KOPT-K1 (cell line): ENCODE data around the gene PPP1R36.
"Not testable (repeated sequence)": the region's sequence is repeated elsewhere in the genome, so short reads cannot be mapped to it uniquely, and the experiment has no call there.

Experiments
- H3K27ac ChIP-seq: fragments of 200-600 bp; sonication (generic); 2 replicates; pipeline ENCODE4 v1.5.1; 2016; ENCODE audit warnings: antibody characterized with exemption, mild to moderate bottlenecking, low read depth, low read length; ENCODE audit not compliant: poor library complexity, severe bottlenecking
- H3K36me3 ChIP-seq: fragments of 200-600 bp; sonication (generic); 2 replicates; pipeline ENCODE4 v1.5.1; 2017; ENCODE audit warnings: antibody characterized with exemption, mild to moderate bottlenecking, low read length, moderate library complexity; ENCODE audit not compliant: insufficient read depth
- H3K9me3 ChIP-seq: fragments of 200-600 bp; sonication (generic); 2 replicates; pipeline ENCODE4 v1.5.1; 2017; ENCODE audit warnings: antibody characterized with exemption, low read length, mild to moderate bottlenecking; ENCODE audit not compliant: insufficient read depth, poor library complexity, severe bottlenecking

The PPP1R36 gene

DNA sequence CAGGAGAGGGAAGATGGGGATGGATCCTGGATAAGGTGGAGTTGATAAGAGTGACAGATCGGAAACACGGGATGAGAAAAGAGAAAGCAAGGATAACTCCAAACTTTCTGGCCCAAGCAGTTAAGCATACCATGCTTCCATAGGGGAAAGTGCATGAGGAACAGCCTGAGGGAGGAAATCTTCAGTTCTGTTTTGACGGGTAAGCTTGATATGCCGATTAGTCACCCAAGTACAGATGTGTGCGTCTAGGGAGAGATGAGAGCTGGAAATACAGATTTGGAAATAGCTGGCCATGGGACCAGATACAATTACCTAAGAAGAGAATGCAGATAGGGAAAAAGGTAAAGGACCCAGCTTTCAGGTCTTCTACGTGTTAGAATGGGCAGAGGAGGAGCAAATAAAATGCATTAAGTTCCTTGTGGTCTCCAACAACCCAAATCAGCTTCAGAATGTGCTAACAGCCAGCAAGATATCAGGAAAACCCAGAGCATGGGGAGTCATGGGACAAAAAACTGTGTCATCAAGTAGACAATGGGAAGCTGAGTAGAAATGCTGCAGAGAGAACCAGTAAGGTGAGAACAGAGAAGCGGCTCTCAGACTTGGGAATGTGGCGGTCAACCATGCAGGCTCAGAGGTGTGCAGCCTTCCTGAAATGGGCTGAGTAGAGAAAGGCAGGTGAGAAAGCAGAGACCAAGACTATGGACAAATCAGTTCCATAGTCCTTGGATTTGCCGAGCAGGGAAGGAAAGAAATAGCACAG lies 56.3 kb downstream of the PPP1R36 start:
- H3K9me3 ChIP-seq, result no peaks in the 10 kb centered on the region
- H3K36me3 ChIP-seq, result no peaks in the 10 kb centered on the region
- H3K27ac ChIP-seq, result no peak overlapping the region

DNA sequence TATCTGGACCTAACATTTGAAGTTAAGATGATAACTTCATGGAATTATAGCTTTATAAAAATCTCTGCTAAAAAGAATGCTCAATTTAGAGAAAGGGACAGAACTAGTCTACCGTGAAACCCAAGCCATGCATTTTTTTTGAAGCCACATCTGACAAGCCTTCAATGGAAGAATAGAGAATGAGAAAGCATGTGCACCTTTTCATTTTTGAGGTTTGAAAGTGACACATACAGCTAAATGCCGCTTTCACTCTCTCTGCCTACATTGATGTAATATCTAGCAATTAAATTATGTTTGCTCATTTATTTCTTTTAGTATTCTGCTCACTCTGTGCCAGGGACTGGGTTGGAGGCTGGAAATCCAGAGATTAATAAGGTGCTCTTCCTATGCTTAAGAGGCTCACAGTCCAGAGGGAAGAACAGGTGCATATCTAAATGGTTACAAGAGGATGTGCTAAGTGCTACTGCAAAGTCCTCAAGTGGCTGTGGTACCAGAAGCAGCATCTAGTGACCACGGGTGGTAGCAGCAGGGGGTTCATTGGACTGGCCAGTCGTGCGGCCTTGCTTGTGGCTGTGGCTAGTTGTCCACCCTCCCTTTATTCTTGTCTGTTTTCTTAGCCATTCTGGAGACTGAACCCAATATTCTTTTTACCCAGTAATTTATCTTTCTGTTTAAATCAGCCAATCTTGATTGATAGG lies 60.4 kb downstream of the PPP1R36 start:
- no peaks in the 10 kb centered on the region for H3K36me3 ChIP-seq
- H3K27ac ChIP-seq, result no peak overlapping the region
- H3K9me3 ChIP-seq, result no peaks in the 10 kb centered on the region

- no peaks in the 10 kb centered on the region for H3K36me3 ChIP-seq
- no peaks in the 10 kb centered on the region for H3K9me3 ChIP-seq
- H3K27ac ChIP-seq, result no peak overlapping the region
These were observed 61.7 kb downstream of the PPP1R36 start for GRCh38 chr14:64611358-64612020.

DNA sequence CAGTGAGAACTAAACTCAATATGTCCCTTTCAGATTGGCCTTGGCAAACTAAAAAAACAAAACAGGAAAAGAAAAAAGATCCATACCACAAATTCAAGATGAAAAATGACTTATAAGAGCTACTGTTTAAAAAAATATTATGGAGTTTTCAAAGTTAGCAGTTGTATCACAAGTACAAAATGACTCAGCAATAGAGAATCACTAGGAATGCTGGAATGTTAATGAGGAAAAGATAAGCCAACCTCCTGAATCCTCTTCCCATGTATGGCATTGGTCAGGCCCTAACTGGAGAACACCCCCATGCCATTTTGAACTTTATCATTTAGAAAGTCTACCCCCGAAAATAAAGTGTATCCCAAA lies 62.2 kb downstream of the PPP1R36 start:
- H3K9me3 ChIP-seq, result no peaks in the 10 kb centered on the region
- H3K27ac ChIP-seq, result no peak overlapping the region

DNA sequence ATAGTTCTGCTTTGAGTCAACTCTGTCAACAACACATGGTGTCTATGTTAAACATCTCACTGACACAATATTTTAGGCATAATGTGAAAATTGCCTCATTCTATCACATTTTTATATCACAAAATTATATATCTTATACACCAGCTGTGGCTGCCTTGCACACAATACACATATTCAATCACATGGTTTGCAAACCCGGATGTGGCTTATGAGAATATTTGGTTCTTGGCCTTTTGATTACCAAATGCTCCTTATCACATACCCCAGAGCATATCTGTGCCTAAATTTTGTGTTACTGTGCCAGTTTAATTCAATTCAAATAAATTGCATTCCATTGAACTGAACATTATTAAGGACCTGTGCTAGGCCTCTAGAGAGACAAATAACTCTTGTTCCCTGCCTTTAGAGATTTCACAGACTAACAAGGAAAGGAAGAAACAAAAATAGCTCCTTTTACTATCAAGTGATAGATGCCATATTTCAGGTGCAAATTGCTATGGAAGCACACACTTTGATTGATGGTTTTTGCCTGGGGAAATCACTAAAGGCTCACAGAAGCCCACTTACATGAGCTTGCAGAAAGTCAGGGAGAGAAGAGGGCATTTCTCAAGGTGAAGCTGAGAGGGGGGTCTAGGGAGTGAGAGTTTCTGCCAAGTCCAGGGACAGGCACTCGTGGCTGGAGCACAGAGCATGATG lies 63.4 kb downstream of the PPP1R36 start:
- H3K27ac ChIP-seq, result no peak overlapping the region
- H3K36me3 ChIP-seq, result no peaks in the 10 kb centered on the region
- no peaks in the 10 kb centered on the region for H3K9me3 ChIP-seq

More for the DNA sequence above, 62.2 kb downstream of the PPP1R36 start:
- no peaks in the 10 kb centered on the region for H3K36me3 ChIP-seq

DNA sequence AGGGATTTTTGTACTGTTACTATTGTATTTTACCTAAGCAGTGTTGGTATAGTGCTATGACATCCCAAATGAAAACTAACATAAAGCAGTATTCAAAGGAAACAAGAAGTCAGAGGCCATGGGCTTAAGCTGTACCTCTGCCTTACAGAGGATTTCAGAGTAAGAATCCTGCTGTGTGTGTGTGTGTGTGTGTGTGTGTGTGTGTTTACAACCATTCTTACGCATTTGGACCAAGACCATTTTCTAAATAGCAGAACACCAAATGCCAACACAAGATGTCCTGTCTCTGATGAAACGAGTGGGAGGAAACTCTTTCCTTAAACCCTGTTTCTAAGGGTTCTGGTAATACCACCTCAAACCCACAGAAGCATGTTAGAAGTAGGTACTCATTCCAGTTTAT lies 64.4 kb downstream of the PPP1R36 start:
- H3K27ac ChIP-seq, result no peak overlapping the region
- no peaks in the 10 kb centered on the region for H3K36me3 ChIP-seq
- H3K9me3 ChIP-seq, result no peaks in the 10 kb centered on the region

- Histone ChIP-seq H3K36me3 (no peaks in the 10 kb centered on the region), H3K9me3 (no peaks in the 10 kb centered on the region), H3K27ac (no peak overlapping the region)
These were observed 65.1 kb downstream of the PPP1R36 start for GRCh38 chr14:64614805-64615391.

GRCh38 chr14:64617872-64618408 lies 68.2 kb downstream of the PPP1R36 start:
- H3K9me3 ChIP-seq, H3K27ac ChIP-seq, H3K36me3 ChIP-seq: not testable (repeated sequence)

GRCh38 chr14:64620910-64621309 lies 71.1 kb downstream of the PPP1R36 start:
- H3K9me3 ChIP-seq, result no peaks in the 10 kb centered on the region
- no peak overlapping the region for H3K27ac ChIP-seq

DNA sequence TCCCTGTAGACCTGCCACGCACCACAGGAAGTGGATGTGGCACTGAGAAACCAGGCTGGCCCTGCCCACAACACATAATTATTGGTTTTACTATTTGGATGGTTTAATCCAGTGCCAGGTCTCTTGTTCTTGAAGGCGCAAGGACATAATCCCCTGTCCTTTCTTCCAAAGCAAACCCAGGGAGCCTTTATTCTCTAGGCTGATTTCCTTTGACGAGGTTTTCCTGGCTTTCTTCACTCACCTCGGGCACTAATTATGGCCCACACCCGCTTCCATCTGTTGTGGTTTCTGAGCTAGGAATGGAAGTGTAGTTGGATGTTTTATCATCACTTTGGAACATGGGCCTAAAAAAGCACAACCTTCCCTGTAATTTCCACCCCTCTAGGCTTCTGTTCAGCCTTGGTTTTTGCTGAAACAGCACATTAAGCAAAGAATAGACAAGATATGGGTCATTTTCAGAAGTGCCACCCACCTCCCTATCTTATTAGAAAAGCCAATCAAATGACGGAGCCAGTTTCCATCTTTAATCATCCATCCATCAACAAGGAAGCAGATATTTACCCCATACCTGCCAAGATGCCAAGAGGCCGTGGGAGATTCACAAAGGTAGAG lies 73.9 kb downstream of the PPP1R36 start:
- Histone ChIP-seq H3K36me3 (no peaks in the 10 kb centered on the region), H3K9me3 (no peaks in the 10 kb centered on the region), H3K27ac (no peak overlapping the region)

More at GRCh38 chr14:64620910-64621309, 71.1 kb downstream of the PPP1R36 start:
- H3K36me3 ChIP-seq, result no peaks in the 10 kb centered on the region

DNA sequence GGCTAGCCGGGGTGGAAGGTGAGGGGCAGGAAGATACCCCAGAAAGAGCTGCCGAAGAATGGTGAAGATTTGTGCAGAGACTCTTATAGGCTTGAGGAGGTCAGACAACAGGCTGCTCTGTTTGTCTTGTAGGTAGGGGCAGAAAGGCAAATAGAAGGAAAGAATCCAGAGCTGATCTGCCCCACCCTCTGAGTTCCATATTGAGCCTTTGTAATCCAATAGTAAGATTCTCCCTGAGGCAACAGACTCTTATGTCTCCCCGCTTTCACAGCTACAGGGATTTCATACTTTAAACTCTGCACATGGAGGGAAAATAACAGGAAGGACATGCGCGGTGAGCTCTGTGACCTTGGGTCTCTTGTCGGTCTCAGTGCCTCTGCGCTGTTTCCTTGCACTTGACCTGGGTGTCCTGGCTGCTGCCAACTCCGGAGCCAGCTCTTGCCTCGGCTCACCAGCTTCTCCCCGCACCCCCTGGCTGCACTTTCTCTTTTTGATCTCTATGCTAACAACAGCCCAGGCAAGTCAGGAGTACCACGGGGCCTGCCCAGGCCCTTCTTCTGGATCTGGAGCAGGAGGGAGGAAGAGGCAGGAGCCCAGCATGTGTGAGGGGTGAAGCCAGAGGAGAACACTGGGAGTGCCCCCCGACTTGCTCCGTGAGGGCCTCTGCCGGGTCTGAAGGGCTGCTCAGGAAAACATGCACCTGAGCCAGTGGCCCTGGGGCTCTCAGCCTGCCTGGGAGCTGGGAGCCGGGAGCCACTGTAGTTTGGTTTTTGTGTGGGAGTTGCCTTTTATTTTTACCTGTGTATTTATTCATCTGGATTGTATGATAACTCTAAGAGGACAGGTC lies 75.8 kb downstream of the PPP1R36 start:
- no peaks in the 10 kb centered on the region for H3K36me3 ChIP-seq
- H3K9me3 ChIP-seq, result no peaks in the 10 kb centered on the region
- no peak overlapping the region for H3K27ac ChIP-seq

DNA sequence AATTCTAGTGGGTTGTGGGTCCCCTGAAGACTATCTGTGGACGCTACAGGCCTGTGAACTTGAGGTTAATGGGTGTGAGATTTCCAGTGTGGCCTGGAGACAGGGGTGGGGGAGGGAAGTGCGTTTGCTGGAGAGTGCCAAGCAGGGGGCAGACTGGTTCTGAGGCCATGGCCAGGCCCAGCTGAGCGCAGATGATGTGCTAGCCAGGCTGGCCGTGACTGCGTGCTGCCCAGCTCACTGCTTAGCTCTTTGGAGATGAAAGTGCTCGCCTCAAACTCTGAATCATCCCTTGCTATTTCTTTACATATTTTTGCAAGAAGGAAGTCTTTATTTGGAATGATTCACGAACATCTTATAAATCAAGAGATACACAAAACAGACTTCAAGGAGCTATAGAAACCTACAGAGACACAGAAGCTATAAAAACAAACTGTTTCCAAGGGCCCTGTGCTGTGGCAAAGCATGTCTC lies 79.2 kb downstream of the PPP1R36 start:
- Histone ChIP-seq H3K9me3 (no peaks in the 10 kb centered on the region), H3K27ac (no peak overlapping the region), H3K36me3 (no peaks in the 10 kb centered on the region)

- H3K27ac ChIP-seq, result no peak overlapping the region
- no peaks in the 10 kb centered on the region for H3K9me3 ChIP-seq
- no peaks in the 10 kb centered on the region for H3K36me3 ChIP-seq
These were observed 81.0 kb downstream of the PPP1R36 start for GRCh38 chr14:64630778-64631177.
